Measurements from ENCODE around the gene ABHD8.

Gene ABHD8

GRCh38 chr19:17243830-17244617 lies 59.2 kb downstream of the ABHD8 start:
- in situ Hi-C loops (cut with HindIII; ENCODE audit: low sequenced_read_pairs) = no loop called here

DNA sequence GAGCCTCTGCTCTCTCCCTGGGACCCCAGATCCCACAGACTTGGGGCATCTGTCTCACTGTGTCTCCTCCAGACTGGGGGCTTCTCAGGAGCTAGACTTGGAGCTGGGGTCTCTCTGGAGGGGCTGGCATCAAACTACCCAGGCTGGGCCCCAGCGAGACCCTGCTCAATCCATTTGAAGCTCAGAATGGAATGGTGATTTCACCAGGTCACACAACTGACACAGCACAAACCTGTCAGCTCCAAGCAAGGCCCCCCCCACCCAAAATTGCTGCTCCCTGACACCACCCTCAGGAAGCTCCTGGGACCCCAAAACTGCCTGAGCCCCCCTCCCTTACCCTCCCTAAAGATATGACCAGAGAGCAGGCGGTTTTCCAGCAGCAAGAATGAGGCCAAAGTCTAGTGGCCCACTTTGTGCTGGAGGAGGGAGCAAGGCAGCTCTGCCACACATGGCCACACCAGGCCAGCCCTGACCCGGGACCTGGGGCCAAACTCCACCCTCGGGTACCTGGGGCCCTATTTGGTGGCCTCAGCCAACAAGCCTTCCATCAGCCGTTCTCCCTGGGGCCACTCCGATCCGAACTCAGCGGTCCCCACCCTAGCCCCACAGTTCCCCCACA lies 59.9 kb downstream of the ABHD8 start:
- in situ Hi-C loops (cut with HindIII; ENCODE audit: low sequenced_read_pairs) = no loop called here

DNA sequence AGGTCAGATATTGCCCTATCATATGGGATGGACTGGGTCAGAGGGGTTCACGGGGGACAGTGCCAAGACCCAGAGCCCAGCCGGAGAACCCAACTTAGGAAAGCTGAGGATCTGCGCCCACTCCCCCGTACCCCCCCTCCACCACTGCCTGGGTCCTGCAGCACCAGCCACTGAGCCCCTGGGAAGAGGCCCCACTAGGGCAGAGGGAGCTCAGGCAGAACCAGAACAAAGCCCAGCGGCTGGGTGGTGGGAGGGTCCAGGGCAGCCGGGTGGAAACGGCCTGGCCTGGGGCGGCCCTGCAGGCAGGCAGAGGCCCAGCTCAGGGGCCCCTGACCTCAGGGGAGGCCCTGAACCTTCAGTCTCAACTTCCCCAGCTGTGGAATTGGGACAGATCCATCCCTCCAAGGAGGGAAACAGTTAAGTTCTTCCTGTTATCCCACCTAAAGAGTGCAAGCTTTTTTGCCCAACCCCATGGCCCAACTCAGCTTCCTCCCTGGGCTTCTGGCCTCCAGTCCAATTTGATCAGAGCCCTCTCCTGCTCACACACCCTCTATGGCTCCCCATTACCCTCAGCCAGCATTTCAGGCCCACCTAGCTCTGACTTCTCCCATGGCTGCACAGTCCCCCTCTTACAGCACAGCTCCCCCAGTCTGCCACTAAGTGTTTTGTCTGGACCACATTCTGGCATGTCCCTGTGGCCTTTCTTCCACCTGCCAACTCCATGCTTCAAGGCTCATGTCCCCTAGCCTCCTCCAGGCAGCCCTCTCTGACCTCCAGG lies 60.6 kb downstream of the ABHD8 start:
- in situ Hi-C loops (cut with HindIII; ENCODE audit: low sequenced_read_pairs) = no loop called here
